ENCODE data around the gene MAEL. TPM values are rescaled to one million over a fixed set of nuclear protein-coding genes. Genes with fewer than 3 reads are reported as not detected.

Gene MAEL
- polyA plus RNA-seq (2013, experiment 1 of 2; ENCODE audit: insufficient read length) = 0.05 TPM
- not detected for polyA plus RNA-seq (2013, experiment 2 of 2; ENCODE audit: insufficient read length)

DNA sequence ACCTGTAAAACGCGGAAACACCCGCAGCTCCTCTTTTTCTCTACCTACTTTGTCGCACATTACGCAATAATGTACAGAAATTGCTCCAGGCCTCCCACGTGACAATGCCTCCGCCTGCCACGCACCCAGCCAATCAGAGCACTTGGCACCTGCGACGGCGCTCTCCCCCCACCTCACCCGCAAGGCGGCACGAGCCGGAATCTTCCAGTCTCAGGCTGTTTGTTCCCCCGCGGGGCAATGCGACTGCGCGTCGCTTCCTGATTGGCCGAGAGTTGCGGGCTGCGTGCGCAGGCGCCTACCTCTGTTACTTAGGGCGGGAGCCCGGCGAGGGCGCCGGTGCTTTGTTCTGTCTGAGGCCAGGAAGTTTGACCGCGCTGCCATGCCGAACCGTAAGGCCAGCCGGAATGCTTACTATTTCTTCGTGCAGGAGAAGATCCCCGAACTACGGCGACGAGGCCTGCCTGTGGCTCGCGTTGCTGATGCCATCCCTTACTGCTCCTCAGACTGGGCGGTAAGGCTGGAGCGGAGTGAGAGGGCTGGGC, at the start of gene MAEL:
TSS of gene MAEL (plus strand) at position 307 of the 542 bp plus-strand sequence. CDS start at position 380, 73 bp downstream.
- DNase-seq = no peak

DNA sequence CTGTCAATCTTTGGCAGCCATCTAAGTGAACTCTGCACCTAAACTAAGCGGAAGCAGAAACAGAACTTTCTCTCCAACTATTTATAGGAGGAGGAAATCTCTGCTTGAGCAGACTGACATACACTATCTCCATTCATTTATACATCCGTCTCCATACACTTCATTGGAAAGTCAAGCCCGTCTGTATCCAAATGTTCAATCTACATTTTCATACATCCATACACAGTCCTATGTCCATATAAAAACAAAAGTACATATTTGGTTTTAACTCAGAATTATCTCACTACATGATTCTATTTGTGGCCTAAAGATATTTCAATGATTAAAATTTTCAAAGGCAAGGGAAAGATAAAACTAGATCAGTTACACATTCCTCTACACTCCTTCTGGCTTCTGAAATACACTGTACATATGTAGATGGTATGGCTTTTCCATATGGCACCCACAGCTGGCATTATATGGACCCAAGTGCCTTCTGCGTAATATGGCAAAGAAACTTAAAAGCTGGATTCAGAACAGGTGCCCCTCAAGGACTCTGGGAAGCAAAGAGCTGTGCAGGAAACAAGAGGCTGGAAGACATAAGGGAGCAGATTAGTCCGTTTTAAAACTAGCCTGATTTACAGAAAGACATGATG, 49.2 kb upstream of the MAEL start:
- no peak for DNase-seq

DNA sequence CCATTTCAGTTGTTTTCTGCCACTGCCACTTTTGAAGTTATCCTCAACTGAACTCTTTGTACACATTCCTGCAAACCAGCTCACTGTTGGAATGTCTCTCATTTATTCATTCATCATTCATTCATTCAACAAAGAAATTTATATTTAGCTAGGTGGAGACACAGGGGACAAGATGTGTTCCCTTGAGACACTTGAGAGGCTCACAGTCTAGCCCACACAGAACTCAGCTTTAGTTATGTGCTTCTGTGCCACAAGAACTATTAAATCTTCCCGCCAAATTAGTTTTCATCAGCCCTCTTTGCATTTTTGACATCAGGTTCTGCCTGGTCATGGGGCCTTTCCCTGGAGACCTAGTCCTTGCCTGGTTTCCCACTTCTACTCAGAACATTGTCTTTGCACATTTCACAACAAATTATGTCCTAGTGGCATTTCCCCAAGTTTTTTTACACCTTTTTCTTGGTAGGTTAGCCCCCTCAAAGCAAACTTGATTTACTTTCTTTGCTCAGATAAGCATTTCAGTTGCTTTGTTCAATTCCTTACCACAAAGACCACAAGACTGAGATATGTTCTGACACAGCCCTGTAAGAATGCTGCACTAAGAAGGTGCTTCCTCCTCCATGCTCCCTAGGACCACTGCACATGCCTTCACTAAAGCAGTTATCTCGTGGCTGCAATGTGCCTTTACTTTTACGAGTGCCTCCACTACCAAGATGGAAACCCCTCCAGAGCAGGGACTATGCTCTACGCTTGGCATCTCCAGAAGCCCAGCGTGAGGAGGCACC, 44.7 kb upstream of the MAEL start:
- DNase-seq = peak; percentile 79

DNA sequence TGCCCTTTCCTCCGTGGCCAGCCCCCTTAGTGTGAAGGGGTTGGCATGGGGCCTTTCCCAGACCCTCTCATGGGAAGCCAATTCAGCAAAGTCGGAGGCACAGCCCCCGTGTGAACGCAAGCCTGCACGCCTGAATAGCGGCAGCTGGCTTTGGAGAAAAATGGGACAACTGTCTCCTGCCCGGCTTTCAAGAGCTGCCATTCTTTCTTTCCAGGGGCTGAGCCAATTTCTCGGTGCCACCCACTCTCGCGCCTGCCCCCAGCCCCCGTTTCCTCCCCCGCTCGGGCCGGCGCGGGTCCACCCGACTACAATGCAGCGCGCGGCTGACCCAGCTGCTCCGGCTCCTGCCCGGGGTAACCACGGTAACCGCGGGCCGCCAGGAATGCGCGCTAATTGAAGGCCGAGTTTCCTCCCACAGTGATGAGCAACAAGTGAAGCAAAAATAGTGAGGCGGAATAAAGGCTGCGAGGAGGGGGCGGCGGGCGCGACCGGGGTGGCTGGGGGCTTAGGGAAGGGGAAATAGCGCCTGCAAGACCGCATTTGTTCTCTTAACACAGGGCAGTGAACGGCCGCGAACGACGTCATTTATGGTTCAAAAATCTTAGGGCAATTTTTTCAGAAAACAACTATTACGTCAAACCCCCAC, 41.6 kb upstream of the MAEL start:
- DNase-seq = peak; percentile 61

DNA sequence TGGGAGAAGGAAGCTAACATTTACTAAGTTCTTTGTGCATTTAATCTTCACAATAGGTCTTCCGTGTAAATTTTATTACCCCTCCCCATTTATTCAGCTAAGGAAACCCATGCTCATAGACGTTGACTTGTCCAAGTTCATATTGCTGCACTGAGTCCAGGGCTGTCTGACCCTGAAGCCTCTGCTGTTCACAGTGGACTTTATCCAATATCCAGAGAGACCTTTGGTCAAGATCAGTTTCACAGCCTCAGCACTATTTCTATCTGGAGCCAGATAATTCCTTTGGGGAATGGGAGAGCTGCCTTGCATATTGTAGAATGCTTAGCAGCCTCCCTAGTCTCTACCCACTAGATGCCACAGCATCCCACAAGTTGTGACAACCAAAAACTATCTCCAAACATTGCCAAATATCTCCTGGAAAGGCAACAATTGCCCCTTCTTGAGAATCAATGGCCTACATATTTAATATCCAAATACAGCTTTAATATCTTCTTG, 40.2 kb upstream of the MAEL start:
- DNase-seq = no peak

DNA sequence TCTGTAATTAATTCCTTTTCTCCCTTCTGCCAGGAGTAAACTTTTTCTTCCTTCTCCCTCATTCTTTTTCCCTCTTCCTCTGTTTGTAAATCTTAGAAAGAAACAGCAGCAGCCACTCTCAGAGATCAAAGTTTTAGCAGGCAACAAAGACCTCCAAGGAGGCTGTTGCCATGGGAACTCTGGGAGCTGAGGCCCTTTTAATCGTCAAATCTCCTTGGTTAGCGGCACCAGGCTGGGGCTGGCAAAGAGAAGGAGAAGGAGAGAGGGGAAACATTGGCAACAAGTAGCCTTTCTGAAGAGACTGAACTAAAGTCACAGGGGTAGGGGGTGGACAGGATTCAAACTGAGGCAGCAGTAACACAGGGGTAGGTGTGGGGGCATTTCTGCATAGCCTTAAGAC, 38.9 kb upstream of the MAEL start:
- DNase-seq = no peak

- DNase-seq = no peak
Measured at GRCh38 chr1:166951050-166951449, 38.0 kb upstream of the MAEL start.

- DNase-seq = peak; percentile 86
Measured at GRCh38 chr1:166952002-166952746, 36.9 kb upstream of the MAEL start.

- no peak for DNase-seq
Measured at GRCh38 chr1:166953491-166953890, 35.6 kb upstream of the MAEL start.

- DNase-seq = no peak
Measured at GRCh38 chr1:166956057-166956850, 32.8 kb upstream of the MAEL start.

DNA sequence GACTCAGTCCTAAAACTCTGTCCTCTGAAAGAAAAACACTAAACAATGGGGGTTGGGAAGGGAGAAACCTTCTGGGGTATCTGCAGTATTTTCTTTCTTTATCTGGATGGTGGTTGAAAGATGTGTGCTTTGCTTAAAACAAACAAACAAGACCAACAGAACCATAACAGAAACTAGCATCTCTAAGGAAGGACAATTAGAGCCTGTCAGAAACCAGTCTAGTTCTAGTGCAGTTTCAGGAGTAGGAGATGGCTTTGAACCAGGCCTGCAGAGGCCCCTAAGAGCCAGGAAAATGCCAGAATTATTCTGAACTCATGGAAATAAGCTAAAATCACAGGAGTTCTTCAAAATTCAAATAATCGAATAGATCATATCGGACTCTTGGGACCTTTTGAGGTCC, 32.2 kb upstream of the MAEL start:
- no peak for DNase-seq

DNA sequence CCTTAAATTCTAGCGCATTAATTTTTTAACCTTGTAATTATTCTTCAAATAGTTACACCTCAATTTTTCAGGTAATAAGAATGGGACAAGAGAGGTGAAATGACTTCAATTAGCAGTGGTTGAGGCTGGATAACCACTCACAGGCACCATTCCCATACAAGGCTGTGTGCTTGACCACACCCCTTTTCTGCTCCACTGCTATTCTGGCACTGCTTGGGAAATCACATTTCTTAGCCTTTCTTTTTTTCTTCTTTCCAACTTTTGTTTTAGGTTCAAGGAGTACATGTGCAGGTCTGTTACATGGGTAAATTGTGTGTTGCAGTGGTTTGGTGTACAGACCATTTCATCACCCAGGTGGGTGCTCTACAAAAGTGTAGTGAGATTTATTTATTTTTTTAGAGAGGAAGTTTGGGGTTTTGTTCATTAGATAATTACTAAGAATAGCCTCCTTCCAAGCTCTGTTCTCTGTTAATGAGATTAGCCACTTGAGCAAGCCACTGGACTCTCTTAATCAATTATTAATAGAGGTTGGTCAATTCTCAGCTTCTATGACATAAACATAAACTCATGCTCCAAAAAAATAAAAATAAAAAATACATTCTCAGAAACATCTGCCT, 28.1 kb upstream of the MAEL start:
- no peak for DNase-seq

DNA sequence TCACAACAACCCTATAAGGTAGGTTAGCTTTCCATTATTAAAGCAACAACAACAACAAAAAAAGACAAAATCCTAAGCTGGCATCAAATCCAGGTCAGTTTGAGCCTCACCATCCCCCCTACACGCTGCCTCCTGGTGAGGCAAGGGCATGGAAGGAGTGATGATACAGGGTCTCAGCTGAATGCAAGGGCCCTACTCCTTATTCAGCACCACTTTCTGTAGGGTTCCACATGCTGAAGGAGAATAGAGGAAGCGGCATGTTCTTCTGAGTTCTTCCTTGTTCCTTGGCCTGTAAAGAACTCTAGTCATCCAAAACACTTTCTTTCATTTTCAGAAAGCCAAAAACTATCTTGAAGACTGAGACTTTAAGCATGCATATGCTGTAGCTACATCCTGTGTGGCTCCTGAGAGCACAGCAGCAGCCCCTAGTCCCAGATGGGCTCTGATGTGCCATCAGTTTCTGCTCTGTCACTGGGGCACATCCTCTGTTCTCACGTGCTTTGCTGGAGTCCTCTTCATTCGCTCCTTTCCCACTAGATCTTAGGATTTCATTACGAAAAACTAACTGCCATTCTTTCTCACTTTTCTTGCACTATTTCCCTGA, 19.9 kb upstream of the MAEL start:
- no peak for DNase-seq

- no peak for DNase-seq
Measured at GRCh38 chr1:166971252-166971651, 17.8 kb upstream of the MAEL start.

DNA sequence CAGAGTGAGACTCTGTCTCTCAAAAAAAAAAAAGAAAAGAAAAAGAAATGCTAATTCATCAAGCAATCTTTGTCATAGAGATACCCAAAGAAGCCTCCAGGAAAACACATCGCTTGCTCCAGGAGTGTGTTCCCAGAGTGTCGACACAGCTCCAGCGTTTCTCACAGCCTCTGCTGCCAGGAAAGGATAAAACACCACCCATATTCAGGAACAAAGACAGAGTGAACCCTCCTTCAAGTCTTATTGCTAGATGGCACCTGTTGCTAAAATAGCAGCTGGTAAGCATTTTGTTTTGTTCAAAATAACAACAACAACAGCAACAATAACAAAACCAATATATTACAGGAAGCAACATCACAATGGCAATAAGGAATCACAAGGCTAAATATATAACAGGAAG, 16.9 kb upstream of the MAEL start:
- DNase-seq = no peak

DNA sequence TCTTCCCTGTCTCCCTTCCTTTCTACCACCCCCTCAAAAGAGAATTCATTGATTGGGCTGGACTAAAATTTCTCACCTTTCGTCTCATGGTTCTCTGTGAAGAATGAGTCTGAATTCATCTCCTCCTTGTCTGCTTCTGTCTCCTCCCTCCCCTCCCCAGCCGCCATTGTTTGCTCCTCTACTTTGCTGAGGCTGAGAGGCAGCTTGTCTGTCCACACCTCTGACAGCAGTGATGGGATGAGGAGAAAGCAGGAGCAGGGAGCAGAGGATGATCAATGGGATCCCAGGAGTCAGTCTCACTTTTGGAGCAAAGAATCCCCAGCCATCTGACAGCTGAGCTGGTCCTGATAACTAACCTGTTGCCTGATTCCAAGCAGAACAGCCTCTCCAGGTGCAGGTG, 16.3 kb upstream of the MAEL start:
- no peak for DNase-seq

DNA sequence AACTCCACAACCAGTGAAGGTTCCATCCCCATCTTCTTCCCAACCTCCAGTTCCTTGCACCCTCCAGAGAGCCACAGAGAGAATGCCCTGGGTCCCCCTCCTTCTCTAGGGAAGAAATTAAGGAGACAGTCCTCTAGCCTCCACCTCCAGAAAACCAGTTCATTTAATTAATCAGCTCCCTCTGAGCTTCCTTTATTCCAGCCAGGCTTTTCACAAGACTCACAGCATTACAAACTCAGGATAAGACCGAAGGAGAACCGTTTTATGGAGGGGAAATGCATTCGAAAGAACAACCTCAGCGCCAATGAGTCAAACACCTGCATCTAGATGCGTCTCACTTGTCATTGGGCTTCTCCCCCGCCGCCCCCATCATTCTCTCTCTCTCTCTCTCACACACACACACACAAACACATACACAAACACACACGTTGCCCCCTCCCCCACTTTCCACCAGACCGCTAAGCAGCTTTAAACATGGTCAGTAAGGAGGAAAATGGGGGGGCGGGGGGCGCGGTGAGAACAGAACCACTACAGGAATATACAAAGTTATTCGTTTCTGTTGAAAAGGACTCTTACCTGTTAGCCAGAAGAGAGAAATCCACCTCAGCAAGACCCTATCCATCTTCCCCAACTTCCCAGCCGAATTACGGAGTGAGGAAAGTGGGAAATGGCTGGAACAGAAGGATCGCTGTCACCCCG, 14.3 kb upstream of the MAEL start:
- no peak for DNase-seq

GRCh38 chr1:166975361-166976129, 13.5 kb upstream of the MAEL start, which contains the start of gene ILDR2:
Gene ILDR2 (minus strand): TSS chr1:166975540. CDS start chr1:166975268, 272 bp downstream.
- peak; percentile 12 for DNase-seq

GRCh38 chr1:166977951-166978350, 11.1 kb upstream of the MAEL start:
- no peak for DNase-seq
